ENCODE measurements around the gene WDR37.

WDR37 gene

DNA sequence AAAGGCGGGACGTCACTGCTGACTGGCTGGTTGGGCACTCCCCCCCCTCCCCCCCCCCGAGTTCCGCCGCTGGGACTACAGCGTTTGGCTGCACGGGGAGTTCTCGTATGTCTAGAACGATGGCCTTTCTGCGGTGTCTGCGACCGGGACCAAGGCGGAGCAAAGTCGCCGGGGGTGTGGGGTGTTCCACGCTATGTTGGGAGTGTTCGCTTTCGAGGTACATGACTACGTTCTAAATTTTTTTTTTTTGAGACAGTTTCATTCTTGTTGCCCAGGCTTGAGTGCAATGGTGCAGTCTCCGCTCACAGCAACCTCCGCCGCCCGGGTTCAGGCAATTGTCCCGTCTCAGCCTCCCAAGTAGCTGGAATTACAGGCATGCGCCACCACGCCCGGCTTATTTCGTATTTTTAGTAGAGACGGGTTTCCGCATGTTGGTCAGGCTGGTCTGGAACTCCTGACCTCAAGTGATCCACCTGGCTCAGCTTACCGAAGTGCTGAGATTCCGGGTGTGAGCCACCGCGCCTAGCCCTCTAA, 6.7 kb upstream of the WDR37 start:
- Histone ChIP-seq H3K36me3 (ENCODE audit: control insufficient read depth, insufficient read depth, low read length) (peaks cover 4% of the 10 kb centered on the region), H3K27me3 (replicated peaks; ENCODE audit: control insufficient read depth, insufficient read depth, low read length, poor library complexity, severe bottlenecking) (no peaks in the 10 kb centered on the region), H3K4me3 (ENCODE audit: insufficient read depth, low read depth, low read length, poor library complexity, severe bottlenecking) (peak overlapping the region; percentile 81), H3K4me1 (ENCODE audit: control insufficient read depth, insufficient read depth, low read length, poor library complexity, severe bottlenecking) (peaks cover 28% of the 10 kb centered on the region), H3K27ac (ENCODE audit: insufficient read depth, low read length, poor library complexity, severe bottlenecking) (peak overlapping the region; percentile 93), H3K9me3 (ENCODE audit: control insufficient read depth, low read length) (no peaks in the 10 kb centered on the region)
- no peak for DNase-seq

DNA sequence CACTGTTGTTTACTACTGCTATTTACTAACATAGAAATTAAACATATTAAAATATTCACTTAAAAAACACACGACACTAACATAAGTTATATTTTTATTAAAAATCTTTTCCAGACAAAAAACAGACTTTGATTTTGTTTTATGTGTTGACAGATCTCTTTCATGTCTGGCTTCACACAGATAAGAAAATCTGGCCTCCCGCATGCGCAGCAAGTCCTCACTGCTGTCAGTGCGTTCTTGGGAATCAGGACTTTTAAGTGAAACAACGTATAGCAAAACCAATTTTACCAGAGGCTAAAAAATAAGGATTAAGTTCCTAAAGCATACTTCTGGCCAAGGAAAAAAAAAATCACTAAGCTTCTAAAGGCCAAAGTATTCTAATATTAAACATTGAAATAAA, 6.0 kb upstream of the WDR37 start:
- peak overlapping the region; percentile 81 for H3K4me3 ChIP-seq (ENCODE audit: insufficient read depth, low read depth, low read length, poor library complexity, severe bottlenecking)
- H3K9me3 ChIP-seq (ENCODE audit: control insufficient read depth, low read length), result no peaks in the 10 kb centered on the region
- no peak for DNase-seq
- H3K36me3 ChIP-seq (ENCODE audit: control insufficient read depth, insufficient read depth, low read length), result peaks cover 4% of the 10 kb centered on the region
- no peaks in the 10 kb centered on the region for H3K27me3 ChIP-seq (replicated peaks; ENCODE audit: control insufficient read depth, insufficient read depth, low read length, poor library complexity, severe bottlenecking)
- peaks cover 27% of the 10 kb centered on the region for H3K4me1 ChIP-seq (ENCODE audit: control insufficient read depth, insufficient read depth, low read length, poor library complexity, severe bottlenecking)
- H3K27ac ChIP-seq (ENCODE audit: insufficient read depth, low read length, poor library complexity, severe bottlenecking), result peak overlapping the region; percentile 93

DNA sequence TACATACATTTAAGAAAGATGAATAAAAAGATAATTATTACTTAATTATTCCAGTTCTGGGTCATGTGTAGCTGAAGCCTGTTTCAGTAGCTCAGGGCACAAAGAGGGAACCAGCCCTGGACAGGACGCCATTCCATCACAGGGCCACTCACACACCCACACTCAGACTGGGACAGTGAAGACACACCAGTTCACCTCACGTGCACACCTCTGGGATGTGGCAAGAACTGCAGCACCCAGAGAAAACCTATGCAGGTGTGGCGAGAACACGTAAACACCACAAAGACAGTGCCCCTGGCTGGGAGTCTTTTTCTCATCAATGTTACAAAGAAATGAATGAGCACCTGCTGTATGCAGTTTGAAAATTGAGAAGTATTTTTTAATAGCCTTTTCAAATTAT, 5.6 kb upstream of the WDR37 start:
- Histone ChIP-seq H3K36me3 (ENCODE audit: control insufficient read depth, insufficient read depth, low read length) (peaks cover 4% of the 10 kb centered on the region), H3K4me3 (ENCODE audit: insufficient read depth, low read depth, low read length, poor library complexity, severe bottlenecking) (peak overlapping the region; percentile 81), H3K4me1 (ENCODE audit: control insufficient read depth, insufficient read depth, low read length, poor library complexity, severe bottlenecking) (peaks cover 27% of the 10 kb centered on the region), H3K27ac (ENCODE audit: insufficient read depth, low read length, poor library complexity, severe bottlenecking) (peak overlapping the region; percentile 93), H3K9me3 (ENCODE audit: control insufficient read depth, low read length) (no peaks in the 10 kb centered on the region), H3K27me3 (replicated peaks; ENCODE audit: control insufficient read depth, insufficient read depth, low read length, poor library complexity, severe bottlenecking) (no peaks in the 10 kb centered on the region)
- peak; percentile 32 to 39 (median 38) for DNase-seq

- Histone ChIP-seq H3K4me1 (ENCODE audit: control insufficient read depth, insufficient read depth, low read length, poor library complexity, severe bottlenecking) (peaks cover 24% of the 10 kb centered on the region), H3K27ac (ENCODE audit: insufficient read depth, low read length, poor library complexity, severe bottlenecking) (no peak overlapping the region), H3K36me3 (ENCODE audit: control insufficient read depth, insufficient read depth, low read length) (peaks cover 4% of the 10 kb centered on the region), H3K4me3 (ENCODE audit: insufficient read depth, low read depth, low read length, poor library complexity, severe bottlenecking) (no peak overlapping the region), H3K27me3 (replicated peaks; ENCODE audit: control insufficient read depth, insufficient read depth, low read length, poor library complexity, severe bottlenecking) (no peaks in the 10 kb centered on the region), H3K9me3 (ENCODE audit: control insufficient read depth, low read length) (no peaks in the 10 kb centered on the region)
- DNase-seq, result no peak
Measured at GRCh38 chr10:1054684-1055083, 1.5 kb upstream of the WDR37 start.

DNA sequence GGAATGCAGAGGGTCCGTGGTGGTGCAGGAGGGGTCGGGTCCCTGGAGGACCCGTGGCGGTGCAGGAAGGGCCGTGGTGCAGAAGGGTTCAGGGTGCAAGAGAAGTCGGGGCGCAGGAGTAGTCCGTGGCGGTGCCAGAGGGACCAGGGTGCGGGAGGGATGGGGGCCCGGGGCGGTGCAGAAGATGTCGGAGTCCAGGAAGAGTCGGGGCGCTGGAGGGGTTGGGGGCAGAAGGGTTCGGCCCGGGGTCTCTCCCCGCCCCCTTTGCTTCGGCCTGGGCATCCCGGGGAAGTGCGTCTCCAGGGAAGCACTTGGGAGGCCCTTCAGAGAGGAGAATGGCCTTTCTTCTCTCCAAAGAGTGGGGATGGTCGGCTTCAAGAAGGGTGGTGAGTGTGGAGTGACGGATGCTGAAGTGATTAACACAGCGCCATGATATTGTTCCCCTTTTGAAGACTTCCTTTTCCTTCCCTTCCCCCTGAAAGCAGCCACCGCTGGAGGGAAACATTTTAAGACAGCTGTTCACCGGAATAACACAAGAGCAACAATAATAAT, 997 bp downstream of the WDR37 start:
- Histone ChIP-seq H3K27ac (ENCODE audit: insufficient read depth, low read length, poor library complexity, severe bottlenecking) (peak overlapping the region; percentile 97), H3K4me1 (ENCODE audit: control insufficient read depth, insufficient read depth, low read length, poor library complexity, severe bottlenecking) (peaks cover 20% of the 10 kb centered on the region), H3K9me3 (ENCODE audit: control insufficient read depth, low read length) (no peaks in the 10 kb centered on the region), H3K4me3 (ENCODE audit: insufficient read depth, low read depth, low read length, poor library complexity, severe bottlenecking) (peak overlapping the region; percentile 97), H3K36me3 (ENCODE audit: control insufficient read depth, insufficient read depth, low read length) (peaks cover 2% of the 10 kb centered on the region), H3K27me3 (replicated peaks; ENCODE audit: control insufficient read depth, insufficient read depth, low read length, poor library complexity, severe bottlenecking) (no peaks in the 10 kb centered on the region)
- no peak for DNase-seq

- no peak overlapping the region for H3K27ac ChIP-seq (ENCODE audit: insufficient read depth, low read length, poor library complexity, severe bottlenecking)
- H3K4me3 ChIP-seq (ENCODE audit: insufficient read depth, low read depth, low read length, poor library complexity, severe bottlenecking), result no peak overlapping the region
- H3K9me3 ChIP-seq (ENCODE audit: control insufficient read depth, low read length), result no peaks in the 10 kb centered on the region
- H3K27me3 ChIP-seq (replicated peaks; ENCODE audit: control insufficient read depth, insufficient read depth, low read length, poor library complexity, severe bottlenecking), result no peaks in the 10 kb centered on the region
- no peaks in the 10 kb centered on the region for H3K36me3 ChIP-seq (ENCODE audit: control insufficient read depth, insufficient read depth, low read length)
- no peak for DNase-seq
- peaks cover 29% of the 10 kb centered on the region for H3K4me1 ChIP-seq (ENCODE audit: control insufficient read depth, insufficient read depth, low read length, poor library complexity, severe bottlenecking)
Measured at GRCh38 chr10:1058017-1058416, 1.8 kb downstream of the WDR37 start.

- H3K4me3 ChIP-seq (ENCODE audit: insufficient read depth, low read depth, low read length, poor library complexity, severe bottlenecking), result no peak overlapping the region
- H3K9me3 ChIP-seq (ENCODE audit: control insufficient read depth, low read length), result no peaks in the 10 kb centered on the region
- DNase-seq, result no peak
- no peaks in the 10 kb centered on the region for H3K36me3 ChIP-seq (ENCODE audit: control insufficient read depth, insufficient read depth, low read length)
- H3K4me1 ChIP-seq (ENCODE audit: control insufficient read depth, insufficient read depth, low read length, poor library complexity, severe bottlenecking), result peaks cover 40% of the 10 kb centered on the region
- no peaks in the 10 kb centered on the region for H3K27me3 ChIP-seq (replicated peaks; ENCODE audit: control insufficient read depth, insufficient read depth, low read length, poor library complexity, severe bottlenecking)
- no peak overlapping the region for H3K27ac ChIP-seq (ENCODE audit: insufficient read depth, low read length, poor library complexity, severe bottlenecking)
Measured at GRCh38 chr10:1059902-1060301, 3.7 kb downstream of the WDR37 start.

DNA sequence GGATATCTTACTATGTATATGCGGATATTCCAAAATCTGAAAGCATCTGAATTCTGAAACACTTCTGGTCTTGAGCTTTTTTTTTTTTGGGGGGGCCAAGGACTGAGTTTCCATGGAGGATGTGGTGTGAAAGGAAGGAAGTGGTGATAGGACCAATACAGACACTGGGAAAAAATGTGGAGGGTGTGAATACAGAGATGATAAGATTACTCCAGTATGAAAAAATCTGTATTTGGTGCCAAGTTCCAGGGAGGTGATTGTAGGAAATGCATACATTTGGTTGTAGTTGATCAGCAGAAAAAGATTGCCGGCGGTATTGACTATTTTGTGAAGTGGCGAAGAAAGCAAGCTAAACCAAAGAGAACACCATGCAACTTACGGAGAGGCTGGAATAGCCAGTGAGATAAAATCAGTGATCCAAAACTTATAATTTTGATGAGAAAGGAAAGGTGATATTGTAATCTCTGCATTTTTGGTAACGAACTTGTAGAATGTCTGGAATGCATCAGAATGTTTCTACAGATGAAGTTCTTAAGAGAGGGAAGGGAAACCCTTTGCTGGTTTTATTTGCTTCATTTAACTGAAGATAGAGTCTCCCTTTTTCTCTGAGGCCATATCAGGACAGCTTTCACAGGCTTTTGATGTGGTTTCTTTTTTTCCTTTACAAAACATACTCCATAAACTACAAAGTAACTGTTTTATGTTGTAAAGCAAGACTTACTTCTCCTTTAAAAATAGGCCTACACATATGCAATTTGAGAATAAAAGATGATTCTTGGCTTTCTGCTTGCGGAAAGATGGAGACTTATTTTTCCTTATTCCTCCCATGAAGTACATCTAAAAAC, 6.0 kb downstream of the WDR37 start:
- Histone ChIP-seq H3K9me3 (ENCODE audit: control insufficient read depth, low read length) (no peaks in the 10 kb centered on the region), H3K4me3 (ENCODE audit: insufficient read depth, low read depth, low read length, poor library complexity, severe bottlenecking) (peak overlapping the region; percentile 22), H3K27ac (ENCODE audit: insufficient read depth, low read length, poor library complexity, severe bottlenecking) (peak overlapping the region; percentile 34), H3K4me1 (ENCODE audit: control insufficient read depth, insufficient read depth, low read length, poor library complexity, severe bottlenecking) (peaks cover 40% of the 10 kb centered on the region), H3K36me3 (ENCODE audit: control insufficient read depth, insufficient read depth, low read length) (no peaks in the 10 kb centered on the region), H3K27me3 (replicated peaks; ENCODE audit: control insufficient read depth, insufficient read depth, low read length, poor library complexity, severe bottlenecking) (no peaks in the 10 kb centered on the region)
- DNase-seq, result no peak

DNA sequence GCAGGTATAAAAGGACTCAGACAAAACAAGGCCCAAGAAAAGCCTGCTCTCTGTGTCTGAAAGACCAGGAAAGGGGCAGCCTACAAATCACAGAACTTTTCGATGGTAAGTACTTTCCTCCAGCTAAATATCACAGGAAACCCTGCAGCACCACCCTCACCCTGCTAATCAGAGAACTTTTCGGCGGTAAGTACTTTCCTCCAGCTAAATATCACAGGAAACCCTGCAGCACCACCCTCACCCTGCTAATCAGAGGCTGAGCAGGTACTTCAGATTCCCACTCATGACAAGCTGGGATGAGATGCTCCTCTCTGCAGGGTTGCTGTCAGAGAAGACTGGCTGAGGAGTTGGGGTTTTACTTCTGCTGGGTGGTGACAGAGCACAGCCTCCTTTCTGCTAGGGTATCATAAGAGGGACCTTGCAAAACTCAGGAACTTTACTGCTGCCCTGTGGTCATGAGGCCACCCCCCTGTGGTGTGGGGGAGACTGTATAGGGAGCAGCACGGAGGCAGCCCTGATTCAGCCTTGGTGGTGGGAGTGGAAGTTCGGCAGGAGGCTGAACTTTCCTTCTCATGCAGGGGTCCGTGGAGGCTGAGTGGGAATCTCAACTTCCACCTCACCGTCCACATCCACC, 7.2 kb downstream of the WDR37 start:
- peak in 1 of 3 donors; percentile 23 for DNase-seq
- Histone ChIP-seq H3K27ac (ENCODE audit: insufficient read depth, low read length, poor library complexity, severe bottlenecking) (peak overlapping the region; percentile 34), H3K27me3 (replicated peaks; ENCODE audit: control insufficient read depth, insufficient read depth, low read length, poor library complexity, severe bottlenecking) (no peaks in the 10 kb centered on the region), H3K9me3 (ENCODE audit: control insufficient read depth, low read length) (no peaks in the 10 kb centered on the region), H3K36me3 (ENCODE audit: control insufficient read depth, insufficient read depth, low read length) (no peaks in the 10 kb centered on the region), H3K4me1 (ENCODE audit: control insufficient read depth, insufficient read depth, low read length, poor library complexity, severe bottlenecking) (peaks cover 31% of the 10 kb centered on the region), H3K4me3 (ENCODE audit: insufficient read depth, low read depth, low read length, poor library complexity, severe bottlenecking) (peak overlapping the region; percentile 22)

DNA sequence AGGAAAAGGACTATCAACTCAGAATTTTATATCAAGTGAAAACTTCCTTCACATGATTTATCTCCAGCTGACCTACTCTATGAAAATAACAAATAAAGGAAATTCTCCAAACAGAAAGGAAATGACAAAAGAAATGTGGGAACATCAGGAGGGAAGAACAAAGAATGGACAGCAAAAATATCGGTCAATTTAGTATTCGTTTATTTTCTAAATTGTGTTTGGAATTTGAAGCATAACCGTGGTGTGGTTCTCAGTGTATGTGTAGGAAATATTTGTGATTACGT, 8.7 kb downstream of the WDR37 start:
- no peaks in the 10 kb centered on the region for H3K27me3 ChIP-seq (replicated peaks; ENCODE audit: control insufficient read depth, insufficient read depth, low read length, poor library complexity, severe bottlenecking)
- H3K36me3 ChIP-seq (ENCODE audit: control insufficient read depth, insufficient read depth, low read length), result no peaks in the 10 kb centered on the region
- H3K4me3 ChIP-seq (ENCODE audit: insufficient read depth, low read depth, low read length, poor library complexity, severe bottlenecking), result no peak overlapping the region
- no peak overlapping the region for H3K27ac ChIP-seq (ENCODE audit: insufficient read depth, low read length, poor library complexity, severe bottlenecking)
- peaks cover 31% of the 10 kb centered on the region for H3K4me1 ChIP-seq (ENCODE audit: control insufficient read depth, insufficient read depth, low read length, poor library complexity, severe bottlenecking)
- no peaks in the 10 kb centered on the region for H3K9me3 ChIP-seq (ENCODE audit: control insufficient read depth, low read length)
- DNase-seq, result no peak
